Spinal cord (tissue), 10 donors: ENCODE data around the gene SLC15A2. TPM values are rescaled to one million over a fixed set of nuclear protein-coding genes. Genes with fewer than 3 reads are reported as not detected.

ENCODE experiments used
- DNase-seq, 6 donors: peaks; one replicate each; pipeline versions ENCODE4 v3.0.0 to v3.0.0-alpha.2; 2013 to 2015; ENCODE audit warnings: low spot score in 6 of 6, low read depth in 4 of 6
- H3K27ac ChIP-seq: one replicate; pipeline ENCODE4 v1.5.1; 2013; ENCODE audit warnings: low read depth, low read length, control low read depth
- H3K27me3 ChIP-seq: one replicate; pipeline ENCODE4 v1.6.1; 2013; ENCODE audit warnings: low read length; ENCODE audit not compliant: control insufficient read depth, insufficient read depth
- H3K36me3 ChIP-seq: one replicate; pipeline ENCODE4 v1.6.1; 2013; ENCODE audit warnings: low read length; ENCODE audit not compliant: control insufficient read depth, insufficient read depth
- H3K4me1 ChIP-seq: one replicate; pipeline ENCODE4 v1.6.1; 2013; ENCODE audit warnings: low read length; ENCODE audit not compliant: control insufficient read depth, insufficient read depth
- H3K4me3 ChIP-seq: one replicate; pipeline ENCODE4 v1.5.1; 2013; ENCODE audit warnings: low read depth, low read length, control low read depth
- H3K9me3 ChIP-seq: one replicate; pipeline ENCODE4 v1.6.1; 2013; ENCODE audit warnings: low read length; ENCODE audit not compliant: control insufficient read depth, insufficient read depth
- WGBS: methylation state at CpG from one replicate; pipeline ENCODE4 v1.1.5; 2013; ENCODE audit warnings: missing lambda C conversion rate; ENCODE audit not compliant: insufficient coverage; 5-methylcytosine and 5-hydroxymethylcytosine counted together
- polyA plus RNA-seq, 2 donors: library from polyadenylated mRNA; unstranded; fragments of 120-200 nt; gene quantifications; one replicate each; pipeline ENCODE4 v1.2.1, GENCODE V29; 2013; ENCODE audit not compliant: insufficient read length in 2 of 2
- total RNA-seq, 2 donors: library from RNA; depleted of rRNA in 1 of 2; stranded (reverse); fragments of 120-200 nt in 1 of 2; fragments of >200 nt in 1 of 2; gene quantifications; one replicate each; pipeline versions ENCODE4 v1.2.3 to v1.2.4, GENCODE V29; 2013 to 2014
- donor health status: healthy.

SLC15A2 gene
- total and polyA plus RNA-seq, 4 donors, result 24.2 to 95.5 (median 49.1) TPM

GRCh38 chr3:121992601-121993560 is 98.7 kb downstream of the SLC15A2 start:
- DNase-seq, result no peak
- Histone ChIP-seq H3K4me3 (no peak overlapping the region), H3K4me1 (no peaks in the 10 kb centered on the region), H3K36me3 (peaks cover 4% of the 10 kb centered on the region), H3K27ac (no peak overlapping the region), H3K9me3 (no peaks in the 10 kb centered on the region), H3K27me3 (no peaks in the 10 kb centered on the region)
- 93% methylated on average over 27 of the region's 31 CpGs for WGBS

Other genes with a start within 250 kb of the SLC15A2 start
- 10 to 100 TPM in 1 of 2 donors, 1 to 10 TPM in 1; 7.7 to 10.2 TPM for gene HCLS1, start 233.5 kb upstream of the SLC15A2 start, total RNA-seq
- 10 to 100 TPM in 1 of 2 donors, 1 to 10 TPM in 1; 8.0 to 12.0 TPM for gene HCLS1, start 233.5 kb upstream of the SLC15A2 start, polyA plus RNA-seq
- 10 to 100 TPM; 53.9 to 74.3 TPM for gene GOLGB1, start 144.7 kb upstream of the SLC15A2 start, total RNA-seq
- 10 to 100 TPM; 40.0 to 42.1 TPM for gene GOLGB1, start 144.7 kb upstream of the SLC15A2 start, polyA plus RNA-seq
- gene IQCB1, start 59.3 kb upstream of the SLC15A2 start, total RNA-seq, result 10 to 100 TPM; 23.4 to 25.0 TPM
- 10 to 100 TPM; 20.6 to 21.2 TPM for gene IQCB1, start 59.3 kb upstream of the SLC15A2 start, polyA plus RNA-seq
- gene EAF2, start 59.2 kb upstream of the SLC15A2 start, total RNA-seq, result 10 to 100 TPM in 1 of 2 donors, 1 to 10 TPM in 1; 5.7 to 18.5 TPM
- gene EAF2, start 59.2 kb upstream of the SLC15A2 start, polyA plus RNA-seq, result 1 to 10 TPM; 5.2 to 7.8 TPM
- under 1 TPM in 1 of 2 donors, not detected in 1; 0.11 TPM for gene ILDR1, start 127.8 kb downstream of the SLC15A2 start, total RNA-seq
- gene ILDR1, start 127.8 kb downstream of the SLC15A2 start, polyA plus RNA-seq, result under 1 TPM in 1 of 2 donors, not detected in 1; 0.15 TPM
- gene CD86, start 161.0 kb downstream of the SLC15A2 start, total RNA-seq, result 10 to 100 TPM in 1 of 2 donors, 1 to 10 TPM in 1; 3.6 to 10.9 TPM
- gene CD86, start 161.0 kb downstream of the SLC15A2 start, polyA plus RNA-seq, result 1 to 10 TPM; 3.2 to 3.8 TPM